HG03064 (cell line): ENCODE measurements around the gene SPPL2B.
"Not testable (repeated sequence)": the region's sequence is repeated elsewhere in the genome, so short reads cannot be mapped to it uniquely, and the experiment has no call there.

Experiments used
- ATAC-seq: cut with Tn5 transposase; IDR thresholded peaks from one replicate; pipeline ENCODE4 v1.9.1; 2021; ENCODE audit warnings: low read depth; ENCODE audit not compliant: unreplicated experiment

The SPPL2B gene

DNA sequence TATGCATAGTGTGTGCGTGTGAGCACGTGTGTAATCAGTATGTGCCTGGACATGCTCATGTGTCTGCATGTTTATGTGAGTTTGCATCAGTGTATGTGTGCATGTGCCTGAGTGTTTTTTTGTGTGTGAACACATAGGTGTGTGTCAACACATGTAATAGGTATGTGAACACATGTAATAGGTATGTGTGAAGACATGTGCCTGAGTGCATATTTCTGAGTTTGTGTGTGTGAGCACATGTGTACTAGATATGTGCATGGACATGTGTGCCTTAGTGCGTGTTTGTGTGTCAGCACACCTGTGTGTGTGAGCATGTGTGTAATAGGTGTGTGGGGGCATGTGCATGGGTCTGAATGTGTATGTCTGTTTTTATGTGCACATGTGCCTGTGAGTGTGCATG lies 7.4 kb downstream of the SPPL2B start:
- ATAC-seq: no peak

- no peak for ATAC-seq
These were observed 8.2 kb downstream of the SPPL2B start for GRCh38 chr19:2336528-2337328.

DNA sequence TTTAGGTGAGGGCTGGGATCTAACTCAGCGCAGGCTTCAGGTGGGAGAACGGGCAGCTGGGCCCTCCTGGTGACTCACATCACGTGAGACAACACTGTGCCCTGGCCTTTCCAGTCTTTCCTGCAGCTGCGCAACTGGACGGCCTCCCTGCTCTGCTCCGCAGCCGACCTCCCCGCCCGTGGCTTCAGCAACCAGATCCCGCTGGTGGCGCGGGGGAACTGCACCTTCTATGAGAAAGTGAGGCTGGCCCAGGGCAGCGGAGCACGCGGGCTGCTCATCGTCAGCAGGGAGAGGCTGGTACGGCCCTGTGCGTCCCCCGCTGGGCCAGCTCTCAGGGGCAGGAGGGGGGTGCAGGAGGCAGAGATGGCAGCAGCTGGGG lies 8.8 kb downstream of the SPPL2B start:
- ATAC-seq: no peak

DNA sequence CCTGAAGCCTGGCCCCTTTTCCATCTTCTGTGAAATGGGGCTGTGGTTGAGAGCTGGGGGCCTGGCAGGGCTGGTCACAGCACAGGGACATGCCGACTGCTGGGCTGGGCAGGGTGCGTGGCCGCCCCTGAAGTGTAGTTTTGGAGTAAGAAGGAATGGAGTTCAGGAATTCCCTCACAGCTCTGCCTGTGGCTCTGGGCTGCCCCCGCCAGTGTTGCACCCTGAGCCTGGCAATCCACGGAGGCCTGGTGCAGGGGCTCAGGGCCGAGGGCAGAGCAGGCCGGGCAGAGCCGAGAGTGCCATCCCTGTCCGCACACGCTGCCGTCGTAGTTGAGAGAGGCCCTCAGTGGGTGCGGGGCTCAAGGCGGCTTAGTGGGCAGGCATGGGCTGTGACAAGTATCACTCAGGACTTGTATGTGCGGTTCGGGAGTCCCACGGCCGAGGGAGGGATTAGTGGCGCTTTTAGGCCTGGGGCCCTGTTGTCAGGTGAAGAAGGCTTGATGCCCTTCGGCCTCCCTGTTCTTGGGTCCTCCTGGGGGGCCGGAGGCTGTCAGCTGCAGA lies 9.7 kb downstream of the SPPL2B start:
- ATAC-seq: no peak

GRCh38 chr19:2338751-2339643 lies 10.5 kb downstream of the SPPL2B start:
- ATAC-seq: no peak

- ATAC-seq: no peak
These were observed 11.3 kb downstream of the SPPL2B start for GRCh38 chr19:2339644-2340310.

DNA sequence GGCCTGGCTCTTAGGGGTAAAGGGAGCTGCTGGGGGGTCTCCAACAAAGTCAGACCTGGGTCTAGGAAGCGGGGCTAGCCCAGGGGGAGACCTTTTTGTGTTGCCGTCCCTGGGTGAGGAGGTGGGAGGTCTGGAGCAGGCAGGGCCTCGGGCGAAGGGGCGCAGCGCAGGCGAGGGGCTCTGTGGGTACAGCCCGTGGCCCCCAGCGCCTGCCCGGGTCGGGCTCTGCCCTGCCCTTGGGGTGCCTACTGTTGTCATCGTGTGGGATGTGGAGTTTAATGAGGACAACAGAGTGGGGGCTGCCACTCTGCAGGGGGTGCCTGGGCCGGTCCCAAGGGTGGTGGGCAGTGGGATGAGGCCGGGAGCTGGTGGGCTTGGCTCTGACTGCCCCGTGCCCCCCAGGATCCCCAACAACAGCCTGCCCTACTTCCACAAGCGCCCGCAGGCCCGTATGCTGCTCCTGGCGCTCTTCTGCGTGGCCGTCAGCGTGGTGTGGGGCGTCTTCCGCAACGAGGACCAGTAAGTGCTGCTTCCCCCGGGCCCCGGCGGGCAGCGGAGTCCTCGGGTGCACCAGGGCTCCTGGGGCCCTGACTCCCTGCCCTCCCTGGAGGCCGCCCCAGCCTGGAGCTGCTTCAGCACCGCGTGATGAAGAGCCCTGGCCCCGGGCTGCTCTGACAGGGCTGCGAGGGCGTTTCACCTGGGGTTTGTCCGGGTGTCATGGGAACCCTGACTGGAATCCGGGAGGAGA lies 12.2 kb downstream of the SPPL2B start:
- no peak for ATAC-seq

GRCh38 chr19:2341244-2341751 lies 12.8 kb downstream of the SPPL2B start:
- no peak for ATAC-seq

- no peak for ATAC-seq
These were observed 13.5 kb downstream of the SPPL2B start for GRCh38 chr19:2341982-2342381.

GRCh38 chr19:2342656-2343288 lies 14.3 kb downstream of the SPPL2B start:
- no peak for ATAC-seq

DNA sequence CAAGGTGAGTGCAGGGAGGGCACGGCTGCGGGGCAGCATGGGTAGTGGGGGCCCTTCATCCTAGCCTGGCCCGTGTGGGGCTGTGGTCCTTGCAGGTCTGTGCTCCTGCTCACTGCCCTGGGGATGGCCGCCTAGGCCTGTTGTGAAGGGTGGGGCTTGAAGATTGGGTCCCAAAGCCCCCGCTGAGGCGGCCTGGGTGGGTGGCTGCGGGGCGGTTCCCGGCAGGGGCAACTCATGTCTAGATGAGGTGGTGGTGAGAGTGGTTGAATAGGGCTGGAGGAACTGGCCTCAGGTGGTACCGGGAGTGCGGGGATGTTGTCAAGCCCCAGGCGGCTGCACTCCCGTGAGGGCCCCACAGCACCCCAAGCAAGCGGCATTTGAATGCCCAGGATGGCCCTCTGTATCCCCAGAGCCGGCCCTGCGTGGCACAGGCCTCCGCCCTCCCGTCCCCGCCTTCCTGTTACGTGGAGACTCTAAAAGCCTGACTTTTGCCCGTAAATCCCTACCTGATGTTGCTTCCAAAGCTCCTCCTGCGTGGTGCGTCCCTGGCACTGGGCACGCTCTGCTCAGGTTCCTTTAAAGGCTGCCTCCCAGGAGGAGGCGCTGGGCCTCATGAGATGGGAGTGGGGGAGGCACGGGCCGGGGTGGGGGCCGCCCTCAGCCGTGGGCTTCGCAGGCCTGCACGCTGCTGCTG lies 15.0 kb downstream of the SPPL2B start:
- ATAC-seq: no peak

DNA sequence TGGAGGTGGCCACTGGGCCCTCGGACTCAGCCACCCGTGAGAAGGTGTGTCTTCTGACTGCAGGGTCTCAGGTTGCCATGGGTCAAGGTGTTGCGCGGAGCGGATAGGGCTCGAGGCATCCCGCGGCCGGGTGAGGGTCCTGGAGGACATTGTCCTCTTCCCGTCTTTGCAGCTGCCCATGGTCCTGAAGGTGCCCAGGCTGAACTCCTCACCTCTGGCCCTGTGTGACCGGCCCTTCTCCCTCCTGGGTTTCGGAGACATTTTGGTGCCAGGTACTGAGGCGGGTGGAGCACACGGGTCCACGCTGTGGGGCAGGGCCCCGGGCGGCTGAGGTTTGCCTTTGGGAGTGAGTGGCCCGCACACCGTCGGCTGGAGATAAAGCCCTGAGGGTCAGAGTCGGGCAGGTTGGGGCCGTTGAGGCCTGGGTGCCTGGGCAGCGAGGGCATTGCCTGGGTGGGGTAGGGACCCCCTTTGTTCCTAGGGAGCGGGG lies 15.9 kb downstream of the SPPL2B start:
- ATAC-seq: no peak

DNA sequence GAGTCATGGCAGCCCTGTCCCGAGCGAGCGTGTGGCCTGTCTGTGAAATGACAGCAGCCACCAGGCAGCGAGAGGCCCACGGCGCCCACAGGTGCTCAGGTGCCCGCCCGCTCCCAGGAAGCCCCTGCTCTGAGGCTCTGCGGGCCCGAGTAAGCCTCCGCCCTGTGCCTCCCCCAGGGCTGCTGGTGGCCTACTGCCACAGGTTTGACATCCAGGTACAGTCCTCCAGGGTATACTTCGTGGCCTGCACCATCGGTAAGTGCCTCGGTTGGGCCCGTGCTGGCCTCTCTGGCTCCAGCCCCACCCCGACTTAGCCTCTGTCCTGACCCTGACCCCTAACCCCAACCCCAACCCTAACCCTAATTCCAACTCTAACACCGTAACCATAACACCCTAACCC lies 16.6 kb downstream of the SPPL2B start:
- ATAC-seq: no peak

DNA sequence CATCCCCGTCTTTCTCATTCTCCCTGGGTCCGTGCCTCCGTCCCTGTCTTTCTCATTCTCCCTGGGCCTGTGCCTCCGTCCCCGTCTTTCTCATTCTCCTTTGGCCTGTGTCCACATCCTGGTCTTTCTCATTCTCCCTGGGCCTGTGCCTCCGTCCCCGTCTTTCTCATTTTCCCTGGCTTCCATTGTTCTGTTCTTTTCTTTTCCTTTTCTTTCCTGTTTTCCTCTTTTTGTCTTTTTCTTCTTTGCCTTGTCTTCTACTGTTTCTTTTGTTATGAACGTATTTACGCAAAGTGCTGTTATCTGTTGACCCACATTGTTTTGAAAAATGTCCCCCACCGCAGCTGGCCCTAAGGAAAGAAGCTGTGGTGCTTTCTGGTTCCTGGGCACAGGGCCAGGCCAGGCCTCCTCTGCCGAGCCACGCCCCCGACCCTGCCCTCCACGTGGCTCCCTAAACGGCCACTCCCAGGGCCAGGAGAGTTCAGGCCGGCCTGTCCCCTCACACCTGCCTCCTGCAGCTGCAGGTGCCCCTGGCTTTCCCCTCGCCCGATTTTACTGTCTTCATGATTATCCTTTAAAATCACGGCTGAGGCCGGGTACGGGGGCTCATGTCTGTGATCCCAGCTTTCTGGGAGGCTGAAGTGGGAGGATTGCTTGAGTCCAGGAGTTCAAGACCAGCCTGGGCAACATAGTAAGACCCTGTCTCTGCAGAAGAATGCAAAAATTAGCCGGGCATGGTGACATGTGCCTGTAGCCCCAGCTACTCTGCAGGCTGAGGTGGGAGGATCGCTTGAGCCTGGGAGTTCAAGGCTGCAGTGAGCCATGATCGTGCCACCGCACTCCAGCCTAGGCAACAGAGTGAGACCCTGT lies 17.5 kb downstream of the SPPL2B start:
- ATAC-seq: no peak

- not testable (repeated sequence) for ATAC-seq
These were observed 21.3 kb downstream of the SPPL2B start for GRCh38 chr19:2349818-2350217.

- ATAC-seq: no peak
These were observed 22.2 kb downstream of the SPPL2B start for GRCh38 chr19:2350656-2351055.

GRCh38 chr19:2351591-2351990 lies 23.1 kb downstream of the SPPL2B start:
- ATAC-seq: no peak

DNA sequence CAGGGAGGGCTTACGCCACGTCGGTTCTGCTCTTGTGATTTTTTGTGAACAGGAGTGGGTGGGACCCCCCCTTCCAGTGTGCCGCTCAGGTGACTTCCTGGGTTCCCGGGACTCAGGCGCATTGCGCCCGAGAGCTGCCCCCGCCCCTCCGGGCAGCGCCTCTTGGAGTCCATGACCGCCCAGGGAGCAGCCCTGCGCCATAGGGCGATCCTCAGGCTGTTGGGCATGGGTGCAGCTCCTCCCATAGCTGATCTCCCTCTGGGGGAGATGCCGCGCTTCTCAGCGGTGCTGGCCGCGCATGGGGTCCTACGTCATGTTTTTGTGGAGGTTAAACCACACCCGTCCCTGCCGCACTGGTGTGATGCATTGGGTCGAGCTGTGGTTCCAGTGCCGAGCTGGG lies 23.6 kb downstream of the SPPL2B start:
- no peak for ATAC-seq
